H54 (cell line): ENCODE data around the gene SPRN.
"Not testable (repeated sequence)": the region's sequence is repeated elsewhere in the genome, so short reads cannot be mapped to it uniquely, and the experiment has no call there.

Experiments
- DNase-seq: peaks from one replicate; pipeline ENCODE4 v3.0.0; 2011; ENCODE audit warnings: low spot score, mixed read lengths; ENCODE audit not compliant: insufficient read length
- FAIRE-seq: peaks from 3 replicates; lab custom pipeline; 2011; peaks lifted over from hg19 to GRCh38; lab: Jason Lieb, UNC
- POLR2A ChIP-seq: IDR thresholded peaks from 2 replicates; pipeline ENCODE4 v1.6.1; 2011; ENCODE audit warnings: low read depth, mild to moderate bottlenecking, low read length

Gene SPRN

DNA sequence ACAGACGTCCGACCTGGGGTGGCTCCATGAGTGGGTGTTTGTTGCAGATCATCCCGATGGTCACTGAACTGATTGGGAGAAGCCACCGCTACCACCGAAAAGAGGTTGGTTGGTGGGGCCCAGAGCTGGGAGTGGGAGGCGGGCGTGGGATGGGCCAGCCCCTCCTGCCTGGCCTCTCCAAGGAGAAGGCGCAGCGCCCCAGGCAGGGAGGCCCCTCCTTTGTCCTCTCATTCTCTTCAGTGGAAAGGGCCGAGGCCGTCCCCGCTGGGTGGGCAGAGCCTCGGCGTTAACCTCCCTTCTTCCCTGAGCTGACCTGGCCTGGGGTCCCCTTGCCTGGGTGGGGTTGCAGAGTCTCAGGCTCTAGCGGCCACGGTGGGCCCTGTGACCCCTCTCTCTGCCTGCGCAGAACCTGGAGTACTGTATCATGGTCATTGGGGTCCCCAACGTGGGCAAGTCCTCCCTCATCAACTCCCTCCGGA is 25.3 kb downstream of the SPRN start:
- TF ChIP-seq POLR2A, result no peak
- FAIRE-seq, result no peak
- DNase-seq, result no peak

DNA sequence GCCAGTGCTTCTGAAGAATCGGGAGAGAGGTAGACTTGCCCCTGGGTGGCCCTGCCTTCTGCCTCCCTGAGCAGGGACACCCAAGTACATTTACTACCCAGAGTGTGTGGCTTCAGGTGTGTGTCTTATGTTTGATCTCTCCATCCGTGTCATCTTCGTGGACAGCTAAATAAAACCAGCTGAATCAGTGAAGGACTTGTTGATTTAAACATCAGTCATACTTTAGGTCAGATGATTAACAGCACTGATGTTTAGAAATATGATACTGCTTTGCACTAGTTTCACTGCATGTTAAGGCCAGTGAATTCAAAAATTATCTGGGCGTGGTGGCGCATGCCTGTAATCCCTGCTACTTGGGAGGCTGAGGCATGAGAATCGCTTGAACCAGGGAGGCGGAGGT is 26.5 kb downstream of the SPRN start:
- FAIRE-seq, result no peak
- TF ChIP-seq POLR2A, result no peak
- no peak for DNase-seq

DNA sequence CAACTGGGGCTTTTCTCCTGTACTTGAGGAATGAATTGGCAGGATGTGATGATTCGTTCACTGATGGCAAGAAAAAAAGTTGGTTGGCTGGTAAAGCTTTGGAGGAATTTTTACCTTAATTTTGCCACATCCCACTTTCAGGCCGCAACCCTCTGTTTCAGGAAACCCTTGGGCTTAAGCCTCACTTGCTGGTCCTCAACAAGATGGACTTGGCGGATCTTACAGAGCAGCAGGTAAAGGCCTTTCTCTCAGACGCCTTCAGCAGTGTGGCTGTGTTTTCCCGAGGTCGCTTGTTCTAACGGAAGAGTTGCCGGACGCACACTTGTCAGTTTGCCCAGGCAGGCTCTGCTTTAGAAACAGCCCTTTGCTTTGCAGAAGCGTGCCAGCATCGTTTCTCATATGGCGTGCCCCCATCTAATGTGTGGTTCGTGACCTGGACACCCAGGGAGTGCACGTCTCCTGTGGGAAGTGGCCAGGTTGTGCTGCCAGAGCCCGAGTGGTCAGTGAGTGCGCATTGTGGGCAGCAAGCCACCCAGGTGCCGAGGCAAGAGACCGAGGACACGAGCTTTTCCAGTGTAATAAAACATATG is 28.3 kb downstream of the SPRN start:
- DNase-seq (no peak), FAIRE-seq (no peak)
- TF ChIP-seq POLR2A, result no peak

DNA sequence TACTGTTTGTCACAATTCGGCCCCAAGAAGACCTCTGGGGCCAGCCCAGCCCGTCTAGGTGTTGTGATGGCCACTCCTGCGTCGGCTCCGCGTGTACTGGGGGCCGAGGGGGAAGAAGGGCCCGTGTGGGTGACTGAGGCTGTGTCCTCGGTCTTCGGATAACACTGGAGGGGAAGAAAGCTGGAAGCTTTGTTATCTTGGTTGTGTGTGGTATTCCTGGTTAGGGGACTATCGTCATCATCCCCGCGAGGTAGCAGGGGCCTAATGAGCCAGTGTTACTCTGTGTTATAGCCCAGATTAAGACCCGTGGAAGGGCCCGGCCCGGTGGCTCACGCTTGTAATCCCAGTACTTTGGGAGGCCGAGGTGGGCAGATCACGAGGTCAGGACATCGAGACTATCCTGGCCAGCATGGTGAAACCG is 29.6 kb downstream of the SPRN start:
- no peak for DNase-seq
- no peak for TF ChIP-seq POLR2A
- FAIRE-seq, result no peak

DNA sequence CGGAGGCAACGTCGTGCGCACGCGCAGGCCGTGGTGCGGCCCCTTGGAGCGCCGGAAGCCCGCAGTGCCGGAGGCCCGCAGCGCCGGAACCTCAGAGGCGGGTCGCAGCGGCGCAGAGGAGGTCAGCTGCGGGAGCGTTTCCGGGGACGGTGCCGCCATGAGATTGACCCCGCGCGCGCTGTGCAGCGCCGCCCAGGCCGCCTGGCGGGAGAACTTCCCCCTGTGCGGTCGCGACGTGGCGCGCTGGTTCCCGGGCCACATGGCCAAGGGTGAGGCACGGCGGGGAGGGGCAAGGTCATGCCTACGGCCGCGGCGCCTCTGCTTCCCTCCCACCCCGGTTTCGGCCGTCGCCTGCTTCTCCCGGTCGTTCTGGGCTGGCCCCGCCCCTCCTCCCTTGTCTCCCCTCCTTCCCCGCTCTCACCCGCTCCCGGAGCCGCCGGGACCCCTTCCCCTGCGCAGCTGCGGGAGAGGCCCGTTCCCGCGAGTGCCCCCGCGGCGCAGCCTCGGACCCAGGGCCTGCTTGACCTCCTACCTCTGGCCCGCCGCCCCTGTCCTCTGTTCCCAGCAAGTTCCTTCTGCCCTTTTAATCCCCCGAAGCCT is 30.3 kb downstream of the SPRN start, which contains the start of gene MTG1:
TSS of gene MTG1 (plus strand) at position 94 of the 600 bp plus-strand sequence. CDS start at position 158, 64 bp downstream.
- FAIRE-seq (no peak), DNase-seq (no peak)
- peak; percentile 51; the same call in 1 of the 2 replicates for TF ChIP-seq POLR2A

DNA sequence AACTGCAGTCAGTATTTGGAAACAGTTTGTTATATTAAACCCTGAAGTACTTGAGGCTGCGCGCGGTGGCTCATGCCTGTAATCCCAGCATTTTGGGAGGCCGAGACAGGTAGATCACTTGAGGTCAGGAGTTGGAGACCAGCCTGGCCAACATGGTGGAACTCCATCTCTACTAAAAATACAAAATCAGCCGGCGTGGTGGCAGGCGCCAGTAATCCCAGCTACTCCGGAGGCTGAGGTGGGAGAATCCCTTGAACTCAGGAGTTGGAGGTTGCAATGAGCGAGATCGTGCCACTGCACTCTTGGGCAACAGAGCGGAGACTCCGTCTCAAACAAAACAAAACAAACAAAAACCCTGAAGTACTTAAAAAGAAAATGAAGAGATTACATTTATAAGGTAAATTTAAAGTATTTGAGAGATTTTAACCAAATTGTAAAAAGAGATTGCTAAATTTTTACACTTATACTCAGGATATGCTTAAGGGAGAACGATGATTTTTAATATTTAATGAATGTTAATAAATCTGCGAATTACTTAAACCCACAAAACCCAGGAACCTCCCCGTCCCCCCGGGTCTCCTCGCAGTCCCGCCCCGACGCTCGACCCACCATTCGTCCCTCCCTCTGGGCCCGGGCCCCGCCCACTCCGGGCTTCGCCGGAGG is 30.9 kb downstream of the SPRN start:
- no peak for TF ChIP-seq POLR2A
- DNase-seq (peak; percentile 83), FAIRE-seq (no peak)

DNA sequence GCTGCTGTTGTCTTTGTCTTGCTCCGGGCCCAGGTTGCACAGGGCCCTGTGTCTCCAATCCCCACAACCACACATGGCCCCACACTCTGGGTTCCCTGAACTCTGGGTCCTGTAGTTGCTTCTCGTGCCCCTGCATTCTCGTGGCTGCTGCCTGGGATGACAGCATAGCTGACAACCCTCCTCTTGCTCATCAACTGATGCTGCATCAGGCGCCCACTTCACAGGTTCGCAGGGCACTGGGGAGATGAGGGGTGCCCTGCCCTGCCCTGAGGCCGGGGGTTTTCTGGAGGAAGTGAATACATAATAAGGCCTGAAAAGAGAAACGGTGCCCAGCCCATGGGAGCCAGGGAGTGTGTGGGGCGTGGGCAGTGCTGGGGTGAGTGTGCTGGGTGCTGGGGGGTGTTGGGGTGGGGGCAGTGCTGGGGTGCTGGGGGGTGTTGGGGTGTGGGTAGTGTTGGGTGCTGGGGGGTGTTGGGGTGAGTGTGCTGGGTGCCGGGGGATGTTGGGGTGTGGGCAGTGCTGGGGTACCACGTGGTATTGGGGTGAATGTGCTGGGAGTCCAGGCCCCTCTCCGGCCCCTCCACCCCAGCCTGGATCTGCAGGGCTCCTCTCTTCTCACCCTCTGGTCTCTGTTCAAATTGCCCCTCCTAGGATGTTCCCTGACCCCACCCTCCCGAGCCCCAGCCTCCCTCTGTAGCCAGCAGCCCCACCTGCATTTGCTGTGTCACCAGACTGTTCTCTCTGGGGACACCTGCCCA is 32.5 kb downstream of the SPRN start:
- no peak for TF ChIP-seq POLR2A
- FAIRE-seq (no peak), DNase-seq (no peak)

DNA sequence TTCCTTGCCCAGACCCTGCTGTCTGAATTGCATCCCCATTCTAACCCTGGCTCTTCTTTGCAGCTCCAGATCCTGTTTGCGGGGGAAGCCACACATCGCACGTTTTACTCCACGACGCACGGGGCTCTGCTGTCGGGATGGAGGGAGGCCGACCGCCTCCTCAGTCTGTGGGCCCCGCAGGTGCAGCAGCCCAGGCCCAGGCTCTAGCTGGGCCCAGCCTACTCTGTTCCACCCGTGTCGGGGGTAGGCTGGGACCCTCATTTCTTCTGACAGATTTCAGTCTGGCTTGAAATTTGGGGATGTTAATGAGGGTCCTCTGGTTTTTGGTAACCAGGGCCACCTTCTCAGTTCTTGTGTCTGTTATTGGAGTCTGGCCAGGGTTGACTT is 33.2 kb downstream of the SPRN start:
- no peak for TF ChIP-seq POLR2A
- FAIRE-seq (no peak), DNase-seq (no peak)

DNA sequence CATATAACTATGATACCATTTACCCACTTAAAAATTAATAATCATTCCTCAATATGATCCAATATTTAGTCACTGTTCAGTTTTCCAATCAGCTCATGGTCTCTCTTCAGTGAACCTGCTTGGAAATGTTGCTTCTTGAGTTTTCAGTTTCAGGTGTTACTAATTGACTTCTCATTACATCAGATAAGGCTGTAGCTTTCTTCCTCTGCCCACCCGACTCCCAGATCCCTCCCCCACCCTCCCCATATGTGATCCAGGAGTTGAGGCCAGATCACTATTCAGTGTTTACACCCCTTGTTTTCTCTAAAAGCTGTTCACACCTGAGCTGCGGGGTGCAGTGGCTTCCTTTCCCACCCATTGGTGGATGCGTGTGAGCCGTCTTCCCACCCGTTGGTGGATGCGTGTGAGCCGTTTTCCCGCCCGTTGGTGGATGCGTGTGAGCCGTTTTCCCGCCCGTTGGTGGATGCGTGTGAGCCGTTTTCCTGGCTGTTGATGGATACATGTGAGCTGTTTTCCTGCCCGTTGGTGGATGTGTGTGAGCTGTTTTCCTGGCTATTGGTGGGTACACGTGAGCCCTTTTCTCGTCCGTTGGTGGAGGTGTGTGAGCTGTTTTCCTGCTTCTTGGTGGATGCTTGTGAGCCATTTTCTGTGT is 33.7 kb downstream of the SPRN start:
- FAIRE-seq (no peak), DNase-seq (no peak)
- no peak for TF ChIP-seq POLR2A

DNA sequence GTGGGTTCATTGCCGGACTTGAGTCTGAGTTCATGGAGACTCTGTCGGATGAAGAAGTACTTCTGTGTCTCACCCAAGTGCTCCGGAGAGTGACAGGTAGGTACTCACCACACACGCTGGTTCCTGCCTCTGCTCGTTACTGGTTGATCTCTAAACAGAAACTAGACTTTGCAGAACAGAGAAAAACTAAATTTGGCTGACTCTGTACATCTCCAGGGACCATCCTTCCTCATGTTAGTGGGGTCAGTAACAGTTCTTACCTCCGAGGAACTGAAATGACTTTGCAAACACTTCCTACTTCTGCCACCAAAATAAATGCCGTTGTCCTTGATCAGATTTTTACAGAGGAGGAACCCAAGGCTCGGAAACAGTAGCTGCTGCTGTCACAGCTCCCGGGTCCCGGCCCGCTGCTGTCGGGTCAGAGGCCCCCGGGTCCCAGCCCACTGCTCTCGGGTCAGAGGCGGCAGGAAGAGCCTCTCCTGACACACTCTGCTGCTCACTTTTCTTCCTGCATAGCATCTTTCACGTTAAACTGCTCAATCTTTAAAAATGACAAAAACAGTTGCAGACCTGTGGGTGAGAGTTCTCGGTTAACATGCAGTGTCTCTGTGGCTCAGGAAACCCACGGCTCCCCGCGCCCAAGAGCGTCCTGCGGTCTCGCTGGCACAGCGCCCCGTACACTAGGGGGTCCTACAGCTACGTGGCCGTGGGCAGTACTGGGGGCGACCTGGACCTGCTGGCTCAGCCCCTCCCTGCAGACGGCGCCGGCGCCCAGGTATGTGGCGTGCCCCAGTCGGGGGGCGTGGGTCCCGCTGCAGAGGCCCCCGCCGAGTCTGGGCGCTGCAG is 35.2 kb downstream of the SPRN start:
- no peak for DNase-seq
- FAIRE-seq, result no peak
- TF ChIP-seq POLR2A, result no peak

DNA sequence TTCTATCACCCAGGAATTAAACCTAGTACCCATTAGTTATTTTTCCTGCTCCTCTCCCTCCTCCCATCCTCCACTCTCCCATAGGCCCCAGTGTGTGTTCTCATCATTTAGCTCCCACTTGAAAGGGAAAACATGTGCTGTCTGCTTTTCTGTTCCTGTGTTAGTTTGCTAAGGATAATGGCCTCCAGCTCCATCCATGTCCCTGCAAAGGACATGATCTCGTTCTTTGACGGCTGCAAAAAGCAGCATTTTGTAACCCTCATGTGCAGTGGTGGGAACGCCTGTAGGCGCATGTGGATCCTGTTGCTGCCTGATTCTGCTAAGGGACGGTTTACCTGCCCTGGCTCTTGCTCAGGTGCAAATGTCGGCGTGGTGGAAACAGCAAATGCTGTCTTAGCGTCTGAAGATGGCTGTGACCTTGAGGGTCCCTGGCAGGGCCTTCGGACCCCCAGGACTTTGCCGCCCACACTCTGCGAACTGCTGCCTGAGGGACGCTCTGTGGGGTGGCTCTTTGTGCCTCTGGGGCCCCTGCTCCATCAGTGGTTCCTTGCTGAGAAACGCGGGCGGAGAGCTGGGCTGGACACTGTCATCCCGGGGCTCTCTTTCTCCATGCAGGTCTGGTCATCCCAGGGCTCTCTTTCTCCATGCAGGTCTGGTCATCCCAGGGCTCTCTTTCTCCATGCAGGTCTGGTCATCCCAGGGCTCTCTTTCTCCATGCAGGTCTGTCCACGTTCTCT is 36.0 kb downstream of the SPRN start:
- DNase-seq (no peak), FAIRE-seq (no peak)
- no peak for TF ChIP-seq POLR2A

DNA sequence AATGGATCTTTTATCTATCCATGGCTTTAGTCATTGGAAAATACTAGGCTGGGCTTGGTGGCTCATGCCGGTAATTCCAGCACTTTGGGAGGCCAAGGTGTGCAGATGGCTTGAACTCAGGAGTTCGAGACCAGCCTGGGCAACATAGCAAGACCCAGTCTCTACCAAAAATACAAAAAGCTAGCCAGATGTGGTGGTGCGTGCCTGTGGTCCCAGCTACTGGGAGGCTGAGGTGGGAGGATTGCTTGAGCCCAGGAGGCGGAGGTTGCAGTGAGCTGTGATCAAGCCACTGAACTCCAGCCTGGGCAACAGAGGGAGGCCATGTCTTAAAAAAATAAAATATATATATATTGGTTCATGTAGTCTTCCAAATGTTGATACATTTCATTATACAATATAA is 37.5 kb downstream of the SPRN start:
- FAIRE-seq, result not testable (repeated sequence)

More for the DNA sequence above, 37.5 kb downstream of the SPRN start:
- not testable (repeated sequence) for DNase-seq
